HG03066 (cell line): ENCODE measurements around the gene RABGAP1L.

ENCODE experiments used
- ATAC-seq: cut with Tn5 transposase; IDR thresholded peaks from one replicate; pipeline ENCODE4 v1.9.1; 2021; ENCODE audit warnings: low read depth; ENCODE audit not compliant: unreplicated experiment

The RABGAP1L gene

DNA sequence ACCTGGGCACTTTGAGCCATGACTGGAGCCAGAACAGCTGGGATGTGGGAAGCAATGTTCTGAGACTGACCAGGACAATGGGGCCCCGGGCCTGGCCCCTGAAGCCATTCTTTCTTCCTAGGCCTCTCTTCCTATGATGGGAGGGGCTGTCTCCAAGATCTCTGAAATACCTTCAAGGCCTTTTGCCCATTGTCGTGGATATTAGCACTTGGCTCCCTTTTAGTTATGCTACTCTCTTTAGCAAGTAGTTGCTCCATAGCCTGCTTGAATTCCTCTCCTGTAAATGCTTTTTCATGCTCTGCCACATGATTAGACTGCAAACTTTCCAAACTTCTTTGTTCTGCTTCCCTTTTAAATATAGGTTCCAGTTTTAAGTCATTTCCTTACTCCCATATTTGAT is 577.5 kb downstream of the RABGAP1L start:
- ATAC-seq, result no peak

GRCh38 chr1:174740249-174740968 is 581.1 kb downstream of the RABGAP1L start:
- ATAC-seq, result no peak

GRCh38 chr1:174742805-174743653 is 583.7 kb downstream of the RABGAP1L start:
- no peak for ATAC-seq

DNA sequence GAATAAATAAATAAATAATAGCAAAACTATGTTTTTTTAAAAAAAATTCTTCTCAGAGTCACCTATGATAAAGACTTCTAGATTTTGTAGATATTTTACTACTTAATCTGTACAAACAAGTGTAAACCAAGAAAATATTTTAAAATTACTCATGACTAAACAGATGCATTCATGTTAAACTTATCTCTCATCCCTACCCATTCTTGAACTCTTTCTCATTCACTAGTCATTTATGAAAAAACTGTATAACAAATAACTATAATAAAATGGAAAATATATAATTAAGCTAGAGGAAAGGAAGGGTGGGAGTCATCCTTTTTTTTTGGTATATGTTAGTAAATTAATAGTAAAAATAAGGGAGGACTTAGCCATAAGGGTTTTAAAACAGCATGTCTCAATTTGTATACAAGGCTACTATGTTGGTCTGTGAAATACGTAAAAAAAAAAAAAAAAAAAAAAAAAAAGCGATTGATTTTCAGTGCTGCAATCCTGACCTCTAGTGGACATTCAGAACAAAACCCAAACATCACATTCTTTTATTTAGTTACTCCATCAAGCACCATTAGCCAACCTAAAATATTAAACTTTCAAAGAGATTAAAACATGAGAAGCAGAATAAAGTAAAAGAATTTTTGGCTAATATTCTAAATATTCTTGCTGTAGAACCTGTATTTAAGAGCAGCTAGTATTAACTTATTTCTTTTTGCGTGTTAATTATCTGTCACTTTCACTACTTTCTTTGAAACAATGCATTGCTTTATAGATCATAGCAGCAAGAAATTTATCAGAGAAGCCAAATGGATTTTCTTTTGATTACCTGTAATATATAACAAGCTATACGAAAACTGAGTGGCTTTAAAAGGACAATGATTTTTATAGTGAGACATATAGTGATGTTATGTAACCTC is 584.6 kb downstream of the RABGAP1L start:
- no peak for ATAC-seq

GRCh38 chr1:174744886-174745285 is 585.6 kb downstream of the RABGAP1L start:
- no peak for ATAC-seq

GRCh38 chr1:174746024-174746808 is 586.9 kb downstream of the RABGAP1L start:
- ATAC-seq, result no peak

GRCh38 chr1:174747613-174748012 is 588.3 kb downstream of the RABGAP1L start:
- ATAC-seq, result no peak

DNA sequence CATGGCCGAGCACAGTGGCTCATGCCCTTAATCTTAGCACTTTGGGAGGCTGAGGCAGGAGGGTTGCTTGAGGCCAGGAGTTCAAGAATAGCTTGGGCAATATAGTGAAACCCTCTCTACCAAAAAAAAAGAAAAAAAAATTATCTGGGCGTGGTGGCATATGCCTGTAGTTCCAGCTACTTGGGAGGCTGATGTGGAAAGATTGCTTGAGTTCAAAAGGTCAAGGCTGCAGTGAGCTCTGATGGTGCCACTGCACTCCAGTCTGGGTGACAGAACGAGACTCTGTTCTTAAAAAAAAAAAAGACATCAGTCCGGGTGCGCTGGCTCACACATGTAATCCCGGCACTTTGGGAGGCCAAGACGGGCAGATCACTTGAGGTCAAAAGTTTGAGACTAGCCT is 589.3 kb downstream of the RABGAP1L start:
- no peak for ATAC-seq

GRCh38 chr1:174753131-174753530 is 593.8 kb downstream of the RABGAP1L start:
- ATAC-seq, result no peak

DNA sequence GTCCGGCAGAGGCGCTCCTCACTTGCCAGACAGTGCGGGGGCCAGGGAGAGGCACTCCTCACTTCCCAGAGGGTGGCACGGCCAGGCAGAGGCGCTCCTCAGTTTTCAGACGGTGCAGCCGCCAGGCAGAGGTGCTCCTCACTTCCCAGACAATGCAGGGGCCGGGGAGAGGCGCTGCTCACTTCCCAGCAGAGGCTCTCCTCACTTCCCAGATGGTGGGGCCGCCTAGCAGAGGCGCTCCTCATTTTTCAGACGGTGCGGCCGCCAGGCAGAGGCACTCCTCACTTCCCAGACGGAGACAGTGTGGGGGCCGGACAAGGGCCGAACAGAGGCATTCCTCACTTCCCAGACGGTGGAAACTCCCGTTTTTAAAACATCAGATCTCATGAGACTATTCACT is 602.0 kb downstream of the RABGAP1L start:
- no peak for ATAC-seq

DNA sequence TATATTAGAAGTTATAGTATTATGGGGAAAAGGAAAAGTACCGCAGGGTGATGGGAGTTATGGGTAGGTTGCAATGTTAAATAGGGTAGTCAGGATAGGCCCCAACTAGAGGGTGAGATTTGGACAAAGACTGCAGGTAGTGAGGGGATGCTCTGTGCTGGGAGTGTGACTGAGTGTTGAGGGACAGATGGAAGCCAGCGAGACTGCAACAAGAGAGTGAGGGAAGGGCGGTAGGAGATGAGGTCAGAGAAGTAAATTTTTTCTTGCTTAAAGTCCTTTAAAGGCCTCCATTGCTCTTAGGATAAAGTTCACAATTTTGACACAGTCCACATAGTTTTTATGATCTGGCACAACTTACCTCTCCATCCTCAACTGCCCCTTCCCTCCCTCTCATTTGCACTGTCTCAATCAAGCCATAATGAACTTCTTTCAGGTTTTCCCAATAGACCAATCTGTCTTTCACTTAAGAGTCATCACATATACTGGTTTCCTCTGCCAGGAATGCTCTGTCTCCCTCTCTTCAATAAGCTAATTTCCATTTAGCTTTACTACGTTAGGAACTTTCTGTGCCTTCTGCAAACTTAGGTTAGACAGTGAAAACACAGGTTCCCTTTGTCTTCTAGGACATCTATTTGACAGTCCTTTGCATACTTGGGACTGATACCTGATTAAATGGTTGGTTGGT is 602.7 kb downstream of the RABGAP1L start:
- ATAC-seq, result no peak

DNA sequence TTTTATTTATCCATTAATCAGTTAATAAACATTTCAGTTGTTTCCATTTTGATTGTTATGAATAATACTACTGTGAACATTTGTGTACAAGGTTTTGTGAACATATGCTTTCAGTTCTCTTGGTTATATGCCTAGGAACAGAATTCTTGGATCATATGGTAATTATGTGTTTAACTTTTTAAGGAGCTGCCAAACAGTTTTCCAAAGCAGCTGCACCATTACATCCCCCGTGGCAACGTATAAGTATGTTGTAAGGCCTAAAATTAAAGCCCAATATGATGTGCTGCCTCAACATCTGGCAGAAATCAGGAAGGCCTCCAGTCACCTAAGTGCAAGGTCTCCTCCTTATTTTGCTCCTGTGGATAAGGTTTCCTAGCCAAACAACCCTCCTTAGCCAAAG is 604.9 kb downstream of the RABGAP1L start:
- ATAC-seq, result no peak

DNA sequence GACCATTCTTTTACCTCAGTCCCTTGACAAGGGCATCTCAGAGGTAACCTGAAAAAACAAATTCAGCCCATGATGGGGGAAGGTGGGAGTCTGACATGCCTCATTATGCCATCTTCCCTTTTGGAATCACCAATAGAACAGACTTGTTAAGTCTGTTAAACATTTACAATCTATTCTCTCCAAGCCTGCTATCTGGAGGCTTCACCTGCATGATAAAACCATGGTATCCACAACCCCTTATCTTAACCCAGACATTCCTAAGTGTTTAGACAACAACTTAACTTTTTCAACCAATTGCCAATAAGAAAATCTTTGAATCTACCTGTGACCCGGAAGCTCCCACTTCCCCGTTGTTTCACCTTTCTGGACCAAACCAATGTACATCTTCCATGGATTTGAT is 607.4 kb downstream of the RABGAP1L start:
- ATAC-seq, result no peak

GRCh38 chr1:174768516-174768915 is 609.2 kb downstream of the RABGAP1L start:
- ATAC-seq, result no peak

- no peak for ATAC-seq
Observed at GRCh38 chr1:174768949-174769348, 609.6 kb downstream of the RABGAP1L start.

DNA sequence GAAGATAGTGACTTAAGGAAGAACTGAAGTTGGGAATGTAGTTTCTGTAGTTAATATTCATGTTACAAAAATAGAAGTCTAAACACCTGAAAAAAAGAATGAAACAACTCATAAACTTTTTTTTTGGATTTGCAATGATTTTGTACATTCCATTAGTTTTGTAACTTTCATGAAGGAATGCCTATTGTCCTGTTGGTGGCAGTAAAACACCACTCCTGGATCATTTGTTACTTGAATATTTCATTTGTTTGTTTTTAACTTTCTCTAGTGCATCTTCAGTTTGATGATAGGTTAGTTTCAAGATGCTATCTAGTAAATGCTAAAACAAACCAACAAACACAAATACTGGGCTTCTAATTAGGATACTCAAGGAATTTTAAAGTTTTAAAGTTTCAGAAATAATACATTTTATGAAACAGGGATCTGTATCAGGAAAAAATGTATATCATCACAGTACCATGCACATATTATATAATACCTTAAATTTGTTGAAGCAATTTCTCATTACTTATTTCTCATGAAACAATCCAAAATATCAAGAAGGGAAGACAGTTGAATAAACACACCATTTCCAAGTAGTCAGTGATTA is 610.7 kb downstream of the RABGAP1L start:
- ATAC-seq, result no peak

GRCh38 chr1:174775621-174776020 is 616.3 kb downstream of the RABGAP1L start:
- no peak for ATAC-seq

GRCh38 chr1:174777262-174777661 is 617.9 kb downstream of the RABGAP1L start:
- no peak for ATAC-seq

- ATAC-seq, result no peak
Observed at GRCh38 chr1:174785510-174785909, 626.2 kb downstream of the RABGAP1L start.
